ENCODE data around the gene FHIT.

FHIT gene

DNA sequence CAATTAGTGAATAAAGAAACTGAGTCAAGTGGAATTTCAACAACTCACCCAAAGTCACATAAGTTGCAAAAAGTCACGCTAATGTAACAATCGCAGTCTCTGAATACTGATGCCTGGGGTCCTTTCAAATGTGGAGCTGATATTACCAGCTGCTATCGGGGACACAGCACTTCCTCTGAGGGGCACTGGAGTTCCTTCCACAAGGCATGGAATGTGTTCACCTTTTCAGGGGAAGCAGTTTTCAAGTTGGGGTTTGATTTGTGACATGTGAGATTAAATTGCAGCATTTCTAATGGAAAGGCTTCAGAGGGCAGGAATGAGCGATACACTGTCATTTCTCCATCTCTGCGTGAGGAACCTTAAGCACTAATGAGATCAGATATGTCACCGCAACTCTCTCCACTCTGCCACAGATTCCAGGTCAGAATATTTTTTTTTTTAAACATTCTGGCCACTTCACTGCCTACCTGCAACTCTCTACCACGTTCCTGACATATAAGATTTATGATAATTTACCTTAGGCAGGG lies 1394.3 kb downstream of the FHIT start:
- intact Hi-C loops (cut with DNase I; ENCODE audit: low total_unique reads), result loop anchor here (5.0 kb wide), 1 partner anchor 280 kb away; no protein-coding TSS in a partner anchor
- H3K27me3 ChIP-seq, result no peaks in the 10 kb centered on the region
- H3K27ac ChIP-seq, result no peak overlapping the region
- H3K36me3 ChIP-seq, result no peaks in the 10 kb centered on the region
- H3K9me3 ChIP-seq, result no peaks in the 10 kb centered on the region
- TF ChIP-seq, protein P1, sequence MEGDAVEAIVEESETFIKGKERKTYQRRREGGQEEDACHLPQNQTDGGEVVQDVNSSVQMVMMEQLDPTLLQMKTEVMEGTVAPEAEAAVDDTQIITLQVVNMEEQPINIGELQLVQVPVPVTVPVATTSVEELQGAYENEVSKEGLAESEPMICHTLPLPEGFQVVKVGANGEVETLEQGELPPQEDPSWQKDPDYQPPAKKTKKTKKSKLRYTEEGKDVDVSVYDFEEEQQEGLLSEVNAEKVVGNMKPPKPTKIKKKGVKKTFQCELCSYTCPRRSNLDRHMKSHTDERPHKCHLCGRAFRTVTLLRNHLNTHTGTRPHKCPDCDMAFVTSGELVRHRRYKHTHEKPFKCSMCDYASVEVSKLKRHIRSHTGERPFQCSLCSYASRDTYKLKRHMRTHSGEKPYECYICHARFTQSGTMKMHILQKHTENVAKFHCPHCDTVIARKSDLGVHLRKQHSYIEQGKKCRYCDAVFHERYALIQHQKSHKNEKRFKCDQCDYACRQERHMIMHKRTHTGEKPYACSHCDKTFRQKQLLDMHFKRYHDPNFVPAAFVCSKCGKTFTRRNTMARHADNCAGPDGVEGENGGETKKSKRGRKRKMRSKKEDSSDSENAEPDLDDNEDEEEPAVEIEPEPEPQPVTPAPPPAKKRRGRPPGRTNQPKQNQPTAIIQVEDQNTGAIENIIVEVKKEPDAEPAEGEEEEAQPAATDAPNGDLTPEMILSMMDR (IDR thresholded peaks at IDR 0.05), result no peak
- no peak for DNase-seq
- H3K4me1 ChIP-seq, result no peaks in the 10 kb centered on the region
- H3K4me3 ChIP-seq, result no peak overlapping the region

DNA sequence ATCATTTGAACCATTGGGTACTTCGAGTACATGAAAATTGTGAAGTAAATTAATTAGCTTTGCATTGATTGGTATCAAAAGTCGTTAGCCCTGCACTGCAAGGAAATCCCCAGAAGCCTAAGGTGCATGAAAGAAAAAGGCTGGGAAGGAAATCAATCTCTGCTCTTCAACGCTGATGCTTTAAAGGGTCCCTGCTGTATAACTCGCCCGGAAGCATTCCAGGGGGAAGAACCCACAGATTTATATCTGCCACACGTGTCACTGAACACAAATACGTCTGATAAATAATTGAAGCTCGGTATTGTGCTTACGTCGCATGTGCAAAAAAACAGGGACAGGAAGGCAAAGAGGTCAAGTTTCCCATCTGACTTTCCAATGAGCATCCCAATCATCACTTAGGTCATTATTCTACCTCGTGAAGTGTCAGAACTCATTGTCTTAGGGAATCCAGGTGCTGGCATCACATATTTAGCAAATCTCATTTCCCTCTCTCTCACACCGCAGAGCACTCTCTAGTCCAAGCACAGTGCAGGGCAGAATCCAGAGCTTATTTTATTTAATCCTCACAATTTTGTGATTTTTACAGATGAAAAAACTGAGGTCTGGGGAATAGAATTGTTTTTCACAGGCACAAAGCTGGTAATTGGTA lies 1397.1 kb downstream of the FHIT start:
- intact Hi-C loops (cut with DNase I; ENCODE audit: low total_unique reads), result no loop called here
- H3K4me3 ChIP-seq, result no peak overlapping the region
- no peaks in the 10 kb centered on the region for H3K27me3 ChIP-seq
- no peaks in the 10 kb centered on the region for H3K36me3 ChIP-seq
- H3K4me1 ChIP-seq, result no peaks in the 10 kb centered on the region
- no peak overlapping the region for H3K27ac ChIP-seq
- no peaks in the 10 kb centered on the region for H3K9me3 ChIP-seq
- no peak for DNase-seq
- TF ChIP-seq, protein P1 (IDR thresholded peaks at IDR 0.05), result no peak

DNA sequence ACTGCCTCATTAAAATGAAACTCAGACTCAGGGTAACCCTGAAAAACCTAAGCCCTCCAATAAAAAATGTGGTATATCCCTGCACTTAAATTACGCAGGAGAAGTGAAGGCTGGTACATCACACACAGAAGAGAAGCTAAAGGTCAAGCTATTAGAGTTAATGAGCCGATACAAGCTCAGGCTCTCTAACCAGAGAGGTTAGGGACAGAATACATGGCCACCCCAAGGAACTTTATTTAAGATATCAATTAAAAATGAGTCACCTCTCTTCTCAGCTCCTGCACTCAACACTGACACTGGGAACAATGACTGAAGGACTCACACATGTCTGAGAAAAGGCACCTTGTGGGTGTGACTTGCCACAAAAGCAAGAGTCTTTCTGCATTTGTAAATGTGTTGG lies 1400.8 kb downstream of the FHIT start:
- DNase-seq, result no peak
- H3K4me3 ChIP-seq, result no peak overlapping the region
- H3K9me3 ChIP-seq, result no peaks in the 10 kb centered on the region
- TF ChIP-seq, protein P1 (IDR thresholded peaks at IDR 0.05), result no peak
- intact Hi-C loops (cut with DNase I; ENCODE audit: low total_unique reads), result no loop called here
- no peak overlapping the region for H3K27ac ChIP-seq
- no peaks in the 10 kb centered on the region for H3K4me1 ChIP-seq
- H3K36me3 ChIP-seq, result no peaks in the 10 kb centered on the region
- H3K27me3 ChIP-seq, result no peaks in the 10 kb centered on the region

DNA sequence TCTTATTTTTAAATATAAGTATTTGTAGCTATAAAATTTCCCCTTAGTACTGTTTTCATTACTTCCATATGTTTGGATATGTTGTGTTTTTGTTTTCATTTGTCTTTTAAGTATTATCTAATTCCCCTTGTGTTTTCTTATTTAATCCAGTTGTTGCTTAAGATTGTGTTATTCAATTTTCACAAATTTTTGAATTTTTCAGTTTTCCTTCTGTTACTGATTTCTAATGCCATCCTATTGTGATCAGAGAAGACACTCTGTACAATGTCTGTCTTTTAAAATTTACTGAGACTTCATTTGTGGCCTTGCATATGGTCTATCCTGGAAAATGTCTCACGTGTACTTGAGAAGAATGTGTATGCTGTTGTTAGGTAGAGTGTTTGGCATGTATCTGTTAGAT lies 1405.9 kb downstream of the FHIT start:
- intact Hi-C loops (cut with DNase I; ENCODE audit: low total_unique reads), result no loop called here
- Histone ChIP-seq H3K9me3 (no peaks in the 10 kb centered on the region), H3K4me3 (no peak overlapping the region), H3K36me3 (no peaks in the 10 kb centered on the region), H3K4me1 (no peaks in the 10 kb centered on the region), H3K27ac (no peak overlapping the region), H3K27me3 (no peaks in the 10 kb centered on the region)
- TF ChIP-seq, protein P1 (IDR thresholded peaks at IDR 0.05), result no peak
- no peak for DNase-seq

DNA sequence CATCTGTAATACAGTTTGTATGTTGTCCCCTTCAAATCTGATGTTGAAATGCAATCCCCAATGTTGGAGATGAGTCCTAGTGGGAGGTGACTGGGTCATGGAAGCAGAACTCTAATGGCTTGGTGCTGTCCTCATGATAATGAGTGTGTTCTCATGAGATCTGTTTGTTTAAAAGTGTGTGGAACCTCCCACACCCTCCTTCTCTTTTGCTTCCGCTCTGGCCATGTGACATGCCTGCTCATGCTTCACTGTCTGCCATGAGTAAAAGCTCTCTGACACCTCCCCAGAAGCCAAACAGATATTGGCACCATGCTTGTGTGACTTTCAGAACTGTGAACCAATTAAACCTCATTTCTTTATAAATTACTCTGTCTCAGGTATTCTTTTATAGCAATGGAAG lies 1407.4 kb downstream of the FHIT start:
- H3K9me3 ChIP-seq, result no peaks in the 10 kb centered on the region
- no peaks in the 10 kb centered on the region for H3K27me3 ChIP-seq
- intact Hi-C loops (cut with DNase I; ENCODE audit: low total_unique reads), result no loop called here
- no peaks in the 10 kb centered on the region for H3K4me1 ChIP-seq
- no peak for DNase-seq
- H3K36me3 ChIP-seq, result no peaks in the 10 kb centered on the region
- no peak overlapping the region for H3K27ac ChIP-seq
- H3K4me3 ChIP-seq, result no peak overlapping the region
- TF ChIP-seq, protein P1 (IDR thresholded peaks at IDR 0.05), result no peak

Measured in tibial artery (tissue), 4 donors.